ENCODE data around the gene AP1S1. TPM values are rescaled to one million over a fixed set of nuclear protein-coding genes. Genes with fewer than 3 reads are reported as not detected.
A peak's percentile ranks its signal among the peaks of the same experiment; 100 is the strongest.

The AP1S1 gene
- polyA plus RNA-seq, 4 donors: 62.7 to 134 (median 87.3) TPM

- peaks cover 2 to 43% (median 13%) of the 10 kb centered on the region in 3 donors for H3K4me1 ChIP-seq (ENCODE audit: control insufficient read depth in 3 of 3, insufficient read depth in 2 of 3, low read depth in 1 of 3, low read length in 2 of 3)
- peaks cover 11 to 100% (median 67%) of the 10 kb centered on the region in 3 donors for H3K27me3 ChIP-seq (ENCODE audit: control insufficient read depth in 3 of 3, insufficient read depth in 3 of 3, low read length in 3 of 3)
- DNase-seq: no peak
- peaks cover 0 to 2% of the 10 kb centered on the region in 2 donors for H3K9me3 ChIP-seq (ENCODE audit: control insufficient read depth in 2 of 2, insufficient read depth in 1 of 2, low read depth in 1 of 2, low read length in 1 of 2)
- H3K4me3 ChIP-seq (ENCODE audit: low read depth in 1 of 3, low read length in 3 of 3): no peak overlapping the region
- 1 to 2% (median 1%) methylated on average over 17 to 18 of the region's 18 CpGs for WGBS, 3 donors
- H3K36me3 ChIP-seq (ENCODE audit: control insufficient read depth in 3 of 3, insufficient read depth in 2 of 3, low read depth in 1 of 3, low read length in 3 of 3): no peaks in the 10 kb centered on the region
- no peak overlapping the region for H3K27ac ChIP-seq (ENCODE audit: low read depth in 1 of 3, low read length in 2 of 3)
- FAIRE-seq: no peak
Observed at GRCh38 chr7:101169110-101169837, 15.0 kb downstream of the AP1S1 start.

- Histone ChIP-seq H3K27me3 (ENCODE audit: control insufficient read depth in 3 of 3, insufficient read depth in 3 of 3, low read length in 3 of 3) (peaks cover 11 to 100% (median 64%) of the 10 kb centered on the region in 3 donors), H3K4me3 (ENCODE audit: low read depth in 1 of 3, low read length in 3 of 3) (no peak overlapping the region), H3K9me3 (ENCODE audit: control insufficient read depth in 2 of 2, insufficient read depth in 1 of 2, low read depth in 1 of 2, low read length in 1 of 2) (peaks cover 0 to 2% of the 10 kb centered on the region in 2 donors), H3K36me3 (ENCODE audit: control insufficient read depth in 3 of 3, insufficient read depth in 2 of 3, low read depth in 1 of 3, low read length in 3 of 3) (no peaks in the 10 kb centered on the region), H3K27ac (ENCODE audit: low read depth in 1 of 3, low read length in 2 of 3) (no peak overlapping the region), H3K4me1 (ENCODE audit: control insufficient read depth in 3 of 3, insufficient read depth in 2 of 3, low read depth in 1 of 3, low read length in 2 of 3) (peaks cover 2 to 36% (median 9%) of the 10 kb centered on the region in 3 donors)
- 0 to 3% (median 2%) methylated on average over 28 to 33 of the region's 33 CpGs for WGBS, 3 donors
- no peak for FAIRE-seq
- peak; percentile 56 to 81 for DNase-seq
Observed at GRCh38 chr7:101169838-101170551, 15.7 kb downstream of the AP1S1 start.

GRCh38 chr7:101170617-101171441 lies 16.6 kb downstream of the AP1S1 start:
- H3K4me1 ChIP-seq (ENCODE audit: control insufficient read depth in 3 of 3, insufficient read depth in 2 of 3, low read depth in 1 of 3, low read length in 2 of 3): peaks cover 1 to 30% (median 6%) of the 10 kb centered on the region in 3 donors

GRCh38 chr7:101171442-101171837 lies 17.2 kb downstream of the AP1S1 start:
- Histone ChIP-seq H3K4me3 (ENCODE audit: low read depth in 1 of 3, low read length in 3 of 3) (no peak overlapping the region), H3K4me1 (ENCODE audit: control insufficient read depth in 3 of 3, insufficient read depth in 2 of 3, low read depth in 1 of 3, low read length in 2 of 3) (peaks cover 0 to 26% (median 4%) of the 10 kb centered on the region in 3 donors), H3K36me3 (ENCODE audit: control insufficient read depth in 3 of 3, insufficient read depth in 2 of 3, low read depth in 1 of 3, low read length in 3 of 3) (no peaks in the 10 kb centered on the region), H3K27me3 (ENCODE audit: control insufficient read depth in 3 of 3, insufficient read depth in 3 of 3, low read length in 3 of 3) (peaks cover 11 to 100% (median 69%) of the 10 kb centered on the region in 3 donors), H3K9me3 (ENCODE audit: control insufficient read depth in 2 of 2, insufficient read depth in 1 of 2, low read depth in 1 of 2, low read length in 1 of 2) (peaks cover 0 to 2% of the 10 kb centered on the region in 2 donors), H3K27ac (ENCODE audit: low read depth in 1 of 3, low read length in 2 of 3) (no peak overlapping the region)
- WGBS, 3 donors: 0 to 4% (median 2%) methylated on average over 10 to 13 of the region's 13 CpGs
- DNase-seq (no peak), FAIRE-seq (no peak)

More at GRCh38 chr7:101170617-101171441, 16.6 kb downstream of the AP1S1 start:
- 4% methylated on average over 17 of the region's 17 CpGs for WGBS, 3 donors
- Histone ChIP-seq H3K9me3 (ENCODE audit: control insufficient read depth in 2 of 2, insufficient read depth in 1 of 2, low read depth in 1 of 2, low read length in 1 of 2) (peaks cover 0 to 2% of the 10 kb centered on the region in 2 donors), H3K27me3 (ENCODE audit: control insufficient read depth in 3 of 3, insufficient read depth in 3 of 3, low read length in 3 of 3) (peaks cover 11 to 100% (median 68%) of the 10 kb centered on the region in 3 donors), H3K4me3 (ENCODE audit: low read depth in 1 of 3, low read length in 3 of 3) (no peak overlapping the region), H3K36me3 (ENCODE audit: control insufficient read depth in 3 of 3, insufficient read depth in 2 of 3, low read depth in 1 of 3, low read length in 3 of 3) (no peaks in the 10 kb centered on the region), H3K27ac (ENCODE audit: low read depth in 1 of 3, low read length in 2 of 3) (no peak overlapping the region)
- DNase-seq (no peak), FAIRE-seq (no peak)

- no peak overlapping the region for H3K27ac ChIP-seq (ENCODE audit: low read depth in 1 of 3, low read length in 2 of 3)
- H3K9me3 ChIP-seq (ENCODE audit: control insufficient read depth in 2 of 2, insufficient read depth in 1 of 2, low read depth in 1 of 2, low read length in 1 of 2): peaks cover 0 to 2% of the 10 kb centered on the region in 2 donors
- peaks cover 0 to 26% (median 4%) of the 10 kb centered on the region in 3 donors for H3K4me1 ChIP-seq (ENCODE audit: control insufficient read depth in 3 of 3, insufficient read depth in 2 of 3, low read depth in 1 of 3, low read length in 2 of 3)
- peaks cover 11 to 100% (median 68%) of the 10 kb centered on the region in 3 donors for H3K27me3 ChIP-seq (ENCODE audit: control insufficient read depth in 3 of 3, insufficient read depth in 3 of 3, low read length in 3 of 3)
- H3K4me3 ChIP-seq (ENCODE audit: low read depth in 1 of 3, low read length in 3 of 3): peak overlapping the region in 1 of 3 donors; percentile 9
- H3K36me3 ChIP-seq (ENCODE audit: control insufficient read depth in 3 of 3, insufficient read depth in 2 of 3, low read depth in 1 of 3, low read length in 3 of 3): no peaks in the 10 kb centered on the region
- 2 to 3% (median 3%) methylated on average over 57 to 79 of the region's 79 CpGs for WGBS, 3 donors
- FAIRE-seq (no peak), DNase-seq (peak in 1 of 2 donors; percentile 53)
Observed at GRCh38 chr7:101172005-101172853, 18.0 kb downstream of the AP1S1 start.

GRCh38 chr7:101172854-101173751 lies 18.8 kb downstream of the AP1S1 start:
- Histone ChIP-seq H3K9me3 (ENCODE audit: control insufficient read depth in 2 of 2, insufficient read depth in 1 of 2, low read depth in 1 of 2, low read length in 1 of 2) (peaks cover 0 to 2% of the 10 kb centered on the region in 2 donors), H3K4me1 (ENCODE audit: control insufficient read depth in 3 of 3, insufficient read depth in 2 of 3, low read depth in 1 of 3, low read length in 2 of 3) (peaks cover 0 to 26% (median 4%) of the 10 kb centered on the region in 3 donors), H3K4me3 (ENCODE audit: low read depth in 1 of 3, low read length in 3 of 3) (no peak overlapping the region), H3K36me3 (ENCODE audit: control insufficient read depth in 3 of 3, insufficient read depth in 2 of 3, low read depth in 1 of 3, low read length in 3 of 3) (no peaks in the 10 kb centered on the region), H3K27ac (ENCODE audit: low read depth in 1 of 3, low read length in 2 of 3) (no peak overlapping the region), H3K27me3 (ENCODE audit: control insufficient read depth in 3 of 3, insufficient read depth in 3 of 3, low read length in 3 of 3) (peaks cover 11 to 100% (median 64%) of the 10 kb centered on the region in 3 donors)
- FAIRE-seq (no peak), DNase-seq (peak; percentile 43 to 70)
- WGBS, 3 donors: 1 to 4% (median 3%) methylated on average over 35 to 53 of the region's 53 CpGs

GRCh38 chr7:101173752-101174244 lies 19.5 kb downstream of the AP1S1 start:
- DNase-seq (peak in 1 of 2 donors; percentile 58), FAIRE-seq (no peak)
- H3K27ac ChIP-seq (ENCODE audit: low read depth in 1 of 3, low read length in 2 of 3): no peak overlapping the region
- peaks cover 11 to 100% (median 65%) of the 10 kb centered on the region in 3 donors for H3K27me3 ChIP-seq (ENCODE audit: control insufficient read depth in 3 of 3, insufficient read depth in 3 of 3, low read length in 3 of 3)
- 2 to 5% (median 4%) methylated on average over 16 of the region's 16 CpGs for WGBS, 3 donors
- peaks cover 0 to 26% (median 4%) of the 10 kb centered on the region in 3 donors for H3K4me1 ChIP-seq (ENCODE audit: control insufficient read depth in 3 of 3, insufficient read depth in 2 of 3, low read depth in 1 of 3, low read length in 2 of 3)
- H3K4me3 ChIP-seq (ENCODE audit: low read depth in 1 of 3, low read length in 3 of 3): no peak overlapping the region
- H3K36me3 ChIP-seq (ENCODE audit: control insufficient read depth in 3 of 3, insufficient read depth in 2 of 3, low read depth in 1 of 3, low read length in 3 of 3): no peaks in the 10 kb centered on the region
- H3K9me3 ChIP-seq (ENCODE audit: control insufficient read depth in 2 of 2, insufficient read depth in 1 of 2, low read depth in 1 of 2, low read length in 1 of 2): peaks cover 0 to 2% of the 10 kb centered on the region in 2 donors
